Measurements from ENCODE around the gene RAD18.

RAD18 gene

GRCh38 chr3:8964436-8965370 is 1.4 kb upstream of the RAD18 start:
- no peak for DNase-seq

GRCh38 chr3:8962226-8962861 is 928 bp downstream of the RAD18 start:
- no peak for DNase-seq

GRCh38 chr3:8959668-8960067 is 3.6 kb downstream of the RAD18 start:
- no peak for DNase-seq

- no peak for DNase-seq
Observed at GRCh38 chr3:8954938-8955763, 8.1 kb downstream of the RAD18 start.

GRCh38 chr3:8953313-8953712 is 10.0 kb downstream of the RAD18 start:
- no peak for DNase-seq

- no peak for DNase-seq
Observed at GRCh38 chr3:8952130-8952529, 11.1 kb downstream of the RAD18 start.

- no peak for DNase-seq
Observed at GRCh38 chr3:8945890-8946600, 17.2 kb downstream of the RAD18 start.

- no peak for DNase-seq
Observed at GRCh38 chr3:8942746-8943488, 20.4 kb downstream of the RAD18 start.

GRCh38 chr3:8942115-8942514 is 21.2 kb downstream of the RAD18 start:
- DNase-seq = no peak

- DNase-seq = no peak
Observed at GRCh38 chr3:8938021-8938420, 25.3 kb downstream of the RAD18 start.

GRCh38 chr3:8937064-8938020 is 25.9 kb downstream of the RAD18 start:
- DNase-seq = no peak

- DNase-seq = no peak
Observed at GRCh38 chr3:8932507-8932906, 30.8 kb downstream of the RAD18 start.

GRCh38 chr3:8931342-8931741 is 31.9 kb downstream of the RAD18 start:
- no peak for DNase-seq

GRCh38 chr3:8929860-8930259 is 33.4 kb downstream of the RAD18 start:
- DNase-seq = no peak

GRCh38 chr3:8914491-8914890 is 48.8 kb downstream of the RAD18 start:
- no peak for DNase-seq

GRCh38 chr3:8911781-8912180 is 51.5 kb downstream of the RAD18 start:
- no peak for DNase-seq

GRCh38 chr3:8909160-8909559 is 54.1 kb downstream of the RAD18 start:
- no peak for DNase-seq

GRCh38 chr3:8903191-8903590 is 60.1 kb downstream of the RAD18 start:
- no peak for DNase-seq

- no peak for DNase-seq
Observed at GRCh38 chr3:8900869-8901268, 62.4 kb downstream of the RAD18 start.

GRCh38 chr3:8899876-8900460 is 63.3 kb downstream of the RAD18 start:
- no peak for DNase-seq

Measured in activated CD4-positive, alpha-beta T cell treated with anti-CD3 and anti-CD28 coated beads, Interleukin-2, amount 50 U/mL, for 48 hours (primary cell).